Left cardiac atrium (tissue), 4 donors: ENCODE results near the gene KCNA10. TPM values are rescaled to one million over a fixed set of nuclear protein-coding genes. Genes with fewer than 3 reads are reported as not detected.

Source experiments
- ATAC-seq, 2 donors: fragments of 200-7000 bp; cut with Tn5 transposase; one replicate each; pipeline ENCODE4 v1.9.1; 2020; ENCODE audit warnings: mild to moderate bottlenecking in 2 of 2, moderate library complexity in 2 of 2
- DNase-seq: peaks from one replicate; pipeline ENCODE4 v3.0.0-alpha.2; 2020
- intact Hi-C, 2 donors: fragments of 100-400 bp; cut with DNase I; formaldehyde crosslinking; loops; one replicate each; pipeline versions ENCODE4 v1.14.1 to v1.15.1; 2022 to 2023
- total RNA-seq, 2 donors: library from RNA; stranded (reverse); fragmentation: NEBNext Ultra II Directional; extraction: Animal tissue kit (Norgen Biotek cat#: 25700); gene quantifications; one replicate each; pipeline ENCODE4 v1.2.1, GENCODE V29; 2021
- donor health status: DM: no; HTN: yes; CAD: no.
- donor health status: DM: no; HTN: yes; CAD: no; lungs with severe emphysema.
- donor health status: DM: yes; HTN: yes; CAD: no.
- donor health status: Dilated cardiomyopathy.

Gene KCNA10
- total RNA-seq, 2 donors from 2014 or later: not detected

GRCh38 chr1:110488867-110489266 is 30.1 kb downstream of the KCNA10 start:
- intact Hi-C loops: no loop called here
- DNase-seq: no peak

DNA sequence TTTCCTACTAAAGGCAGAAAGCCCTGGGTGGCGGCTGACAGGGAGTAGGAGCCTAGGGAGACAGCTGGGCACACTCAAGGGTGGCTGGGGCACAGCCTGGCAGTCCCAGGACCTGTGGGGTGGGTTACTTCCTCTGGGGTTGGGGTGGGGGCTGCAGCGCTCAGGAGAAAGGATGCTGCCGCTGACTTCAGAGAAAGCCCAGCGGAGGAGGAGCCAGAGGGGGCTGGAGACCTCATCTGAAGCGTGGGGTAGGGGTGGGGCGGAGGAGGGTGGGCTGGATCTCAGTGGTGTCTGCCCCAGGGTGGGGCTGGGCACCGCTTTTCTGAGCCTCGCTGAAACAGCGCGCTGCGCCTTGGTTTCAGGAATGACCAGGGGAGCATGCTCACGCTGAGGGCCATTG is 30.8 kb downstream of the KCNA10 start:
- intact Hi-C loops: no loop called here
- no peak for ATAC-seq
- DNase-seq: no peak

More at GRCh38 chr1:110488867-110489266, 30.1 kb downstream of the KCNA10 start:
- ATAC-seq: no peak

DNA sequence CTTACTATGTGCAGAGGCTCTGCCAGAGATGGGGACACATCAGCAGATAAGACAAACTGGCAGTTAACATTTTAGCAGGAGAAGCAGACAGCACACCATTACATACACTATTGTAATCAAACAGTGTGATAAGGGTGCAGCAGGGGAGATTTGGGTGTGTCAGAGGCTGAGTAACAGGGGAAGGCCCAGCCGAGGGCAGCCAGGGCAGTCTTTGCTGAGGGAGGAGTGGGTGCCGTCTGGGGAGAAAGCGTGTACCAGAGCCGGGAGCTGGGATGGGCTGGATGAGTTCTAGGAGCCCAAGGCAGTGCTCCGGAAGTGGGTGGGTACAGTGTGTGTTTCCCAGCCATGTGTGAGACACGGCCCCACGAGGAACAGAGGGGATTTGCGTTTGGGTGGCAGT is 31.2 kb downstream of the KCNA10 start:
- DNase-seq (no peak), ATAC-seq (peak in 1 of 2 donors; percentile 81)
- intact Hi-C loops: no loop called here

GRCh38 chr1:110485725-110486124 is 33.2 kb downstream of the KCNA10 start:
- peak; percentile 50 to 70 for ATAC-seq
- intact Hi-C loops: no loop called here

DNA sequence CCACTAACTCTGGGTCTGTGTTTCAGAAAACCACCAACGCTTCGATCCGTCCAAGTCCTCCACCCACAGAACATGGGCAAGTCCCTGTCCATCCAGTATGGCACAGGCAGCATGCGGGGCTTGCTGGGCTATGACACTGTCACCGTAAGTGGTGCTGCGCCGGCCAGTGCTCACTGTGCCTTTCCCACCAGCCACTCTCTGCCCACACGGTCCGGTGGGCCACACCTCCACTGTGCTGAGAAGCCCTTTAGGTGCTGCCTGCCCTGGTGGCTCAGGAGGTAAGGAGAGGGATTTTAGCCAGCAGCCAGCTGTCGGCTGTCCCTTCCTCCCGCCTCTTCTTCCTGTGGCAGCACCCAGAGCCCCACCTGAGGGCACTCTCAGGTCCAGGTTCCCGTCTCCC is 34.2 kb downstream of the KCNA10 start:
- intact Hi-C loops: no loop called here
- ATAC-seq: no peak
- no peak for DNase-seq

More at GRCh38 chr1:110485725-110486124, 33.2 kb downstream of the KCNA10 start:
- DNase-seq: no peak

- ATAC-seq (no peak), DNase-seq (no peak)
- intact Hi-C loops: no loop called here
These were observed 35.7 kb downstream of the KCNA10 start for GRCh38 chr1:110483308-110483685.

DNA sequence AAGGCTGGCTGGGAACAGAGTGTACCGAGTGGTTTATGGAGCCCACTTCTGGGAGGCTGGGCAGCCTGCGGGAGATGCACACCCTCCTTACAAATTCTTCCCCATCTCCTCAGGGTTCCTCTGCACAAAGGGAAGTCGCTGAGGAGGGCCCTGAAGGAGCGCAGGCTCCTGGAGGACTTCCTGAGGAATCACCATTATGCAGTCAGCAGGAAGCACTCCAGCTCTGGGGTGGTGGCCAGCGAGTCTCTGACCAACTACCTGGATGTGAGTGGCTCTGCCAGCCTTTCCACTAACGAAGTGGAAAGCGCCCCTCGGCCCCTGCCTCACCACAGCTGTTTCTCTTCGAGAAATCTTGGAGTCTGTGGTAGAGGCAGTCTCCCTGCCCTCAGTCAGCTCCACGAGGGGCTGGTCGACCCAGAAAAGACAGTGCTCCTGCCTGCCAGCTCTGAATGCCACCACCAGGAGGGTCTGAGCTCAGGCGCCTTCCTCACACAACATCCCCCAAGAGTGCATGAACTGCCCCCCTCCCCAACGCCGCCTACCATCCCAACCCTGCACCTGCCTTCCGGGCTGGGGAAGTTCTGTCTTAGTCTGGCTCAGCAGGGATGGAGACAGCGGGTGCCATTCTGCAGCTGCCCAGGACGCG is 36.2 kb downstream of the KCNA10 start:
- ATAC-seq (no peak), DNase-seq (no peak)
- intact Hi-C loops: no loop called here

GRCh38 chr1:110481968-110482623 is 36.9 kb downstream of the KCNA10 start:
- intact Hi-C loops: no loop called here
- no peak for DNase-seq
- ATAC-seq: no peak

- ATAC-seq (peak in 1 of 2 donors; percentile 31), DNase-seq (no peak)
- intact Hi-C loops: no loop called here
These were observed 38.4 kb downstream of the KCNA10 start for GRCh38 chr1:110480356-110481096.

DNA sequence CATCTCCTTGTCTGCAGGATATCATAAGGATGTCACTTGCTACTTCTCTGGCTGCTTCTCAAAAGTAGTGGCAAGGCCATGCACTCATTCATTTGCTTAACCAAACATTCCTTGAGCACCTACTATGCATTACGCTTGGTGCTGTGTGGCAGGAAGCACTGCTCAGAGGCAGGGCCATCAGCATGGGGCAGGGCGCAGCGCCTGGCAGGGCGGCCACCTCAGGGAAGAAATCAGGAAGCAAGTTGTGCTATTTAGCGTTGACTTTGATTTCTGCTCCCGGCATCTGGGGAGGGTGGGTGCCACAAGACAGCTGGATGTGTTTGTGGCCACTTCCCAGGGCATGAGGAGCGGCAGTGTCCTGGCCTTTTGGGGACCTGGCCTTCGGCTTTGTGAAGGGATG is 40.1 kb downstream of the KCNA10 start:
- intact Hi-C loops: no loop called here
- no peak for ATAC-seq
- DNase-seq: no peak

DNA sequence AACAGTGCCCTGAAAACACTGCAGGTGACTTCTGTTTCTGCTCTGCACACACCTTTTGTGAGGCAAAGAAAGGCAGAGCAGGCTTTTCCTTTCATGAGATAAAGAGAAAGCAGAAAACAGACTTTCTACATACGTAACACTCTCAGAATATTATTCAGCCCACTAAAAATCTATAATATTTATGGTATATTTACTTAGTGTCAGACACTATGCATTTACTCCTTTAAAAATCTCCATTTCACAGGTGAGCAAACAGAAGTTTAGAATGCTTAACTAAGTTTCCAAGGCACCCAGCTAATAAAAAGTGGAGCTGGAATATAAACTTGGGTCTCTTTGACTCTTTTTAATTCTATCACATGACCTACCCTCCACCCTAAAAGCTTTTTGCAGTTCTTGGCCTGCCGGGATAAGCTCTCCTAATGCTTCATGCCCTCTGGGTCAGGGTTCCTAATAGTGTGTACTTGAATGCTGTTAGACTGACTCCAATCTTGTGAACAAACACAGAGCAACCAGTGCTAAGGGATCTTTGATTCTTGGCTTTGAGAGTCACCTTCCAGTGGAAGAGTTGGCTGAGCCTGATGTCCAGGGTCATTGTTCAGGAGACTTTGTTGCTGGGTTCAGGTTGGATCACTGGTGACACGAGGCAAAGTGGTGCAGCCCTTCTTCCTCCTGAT is 40.9 kb downstream of the KCNA10 start:
- intact Hi-C loops: no loop called here
- ATAC-seq (no peak), DNase-seq (no peak)

- ATAC-seq (peak in 1 of 2 donors; percentile 64), DNase-seq (no peak)
These were observed 41.5 kb downstream of the KCNA10 start for GRCh38 chr1:110477445-110477957.

DNA sequence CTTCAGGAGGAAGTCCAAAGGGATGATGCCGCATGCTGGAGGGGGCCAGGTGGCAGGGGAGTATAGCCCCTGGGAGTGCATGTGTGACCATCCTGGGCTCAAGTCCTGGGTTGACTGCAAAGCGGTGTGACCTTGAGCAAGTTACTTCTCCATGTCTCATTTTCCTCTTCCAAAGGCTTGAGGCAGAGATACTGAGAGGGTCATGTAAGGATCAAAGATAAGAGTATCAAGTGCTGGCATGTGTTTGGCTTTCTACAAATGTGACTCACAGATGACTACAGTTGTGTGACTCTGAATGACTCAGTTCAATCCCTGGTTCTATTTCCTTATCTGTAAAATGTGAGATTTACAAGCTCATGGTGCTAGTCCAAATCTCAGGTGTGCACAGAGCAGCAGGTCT is 41.9 kb downstream of the KCNA10 start:
- ATAC-seq (peak; percentile 46 to 91), DNase-seq (no peak)
- intact Hi-C loops: no loop called here

More at GRCh38 chr1:110477445-110477957, 41.5 kb downstream of the KCNA10 start:
- intact Hi-C loops: no loop called here

- intact Hi-C loops: no loop called here
- DNase-seq: no peak
- ATAC-seq: no peak
These were observed 42.8 kb downstream of the KCNA10 start for GRCh38 chr1:110476028-110476765.

DNA sequence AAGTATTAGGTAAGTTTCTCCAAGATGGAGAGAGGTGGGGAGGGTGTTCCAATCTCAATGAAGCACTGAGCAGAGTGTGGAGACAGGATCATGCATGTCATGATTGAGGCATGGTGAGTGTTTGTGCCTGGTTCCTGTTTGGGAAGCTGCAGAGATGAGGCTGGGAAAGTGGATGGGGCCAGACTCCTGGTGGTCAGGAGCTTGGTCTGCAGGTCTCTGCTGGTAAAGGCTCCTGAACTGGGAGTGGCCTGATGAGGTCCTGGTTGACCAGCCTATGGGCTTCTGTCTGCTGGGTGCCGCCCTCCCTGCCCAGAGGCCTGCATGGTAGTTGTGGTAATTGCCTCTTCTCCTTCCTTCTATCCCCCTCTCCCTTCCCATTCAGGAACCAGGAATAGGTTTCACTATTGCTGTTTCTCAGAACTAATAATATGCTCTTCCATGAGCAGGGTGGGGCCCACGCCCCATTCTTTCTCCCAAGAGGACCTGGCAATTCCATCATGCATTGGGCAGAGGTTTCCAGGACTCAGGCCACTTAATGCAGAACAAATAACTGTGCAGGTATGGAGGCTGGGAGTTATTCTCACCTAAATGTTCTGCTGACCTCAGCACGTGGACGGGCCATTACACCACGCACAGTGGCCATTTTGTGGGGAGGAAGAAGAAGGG is 43.5 kb downstream of the KCNA10 start:
- DNase-seq (no peak), ATAC-seq (no peak)
- intact Hi-C loops: no loop called here

DNA sequence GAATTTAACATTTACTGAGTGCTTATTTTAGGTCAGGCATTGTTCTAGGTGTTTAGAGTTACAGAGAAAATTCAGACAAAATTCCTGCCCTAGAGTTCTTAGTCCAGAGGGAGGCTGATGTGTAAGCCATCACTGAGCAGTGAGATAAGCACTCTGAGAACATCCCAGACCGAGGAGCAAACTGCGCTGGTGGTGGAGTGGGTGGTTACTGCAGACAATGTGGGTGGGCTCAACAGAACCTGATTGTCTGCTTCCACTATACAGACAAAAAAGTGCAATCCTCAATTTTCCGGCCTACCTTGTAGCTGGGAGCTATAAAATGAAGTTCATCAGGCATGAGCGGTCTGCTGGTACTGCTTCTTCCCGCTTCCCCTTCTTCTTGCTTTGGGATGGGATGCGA is 44.5 kb downstream of the KCNA10 start:
- intact Hi-C loops: no loop called here
- ATAC-seq: no peak
- DNase-seq: no peak

GRCh38 chr1:110472546-110472945 is 46.4 kb downstream of the KCNA10 start:
- intact Hi-C loops: no loop called here

DNA sequence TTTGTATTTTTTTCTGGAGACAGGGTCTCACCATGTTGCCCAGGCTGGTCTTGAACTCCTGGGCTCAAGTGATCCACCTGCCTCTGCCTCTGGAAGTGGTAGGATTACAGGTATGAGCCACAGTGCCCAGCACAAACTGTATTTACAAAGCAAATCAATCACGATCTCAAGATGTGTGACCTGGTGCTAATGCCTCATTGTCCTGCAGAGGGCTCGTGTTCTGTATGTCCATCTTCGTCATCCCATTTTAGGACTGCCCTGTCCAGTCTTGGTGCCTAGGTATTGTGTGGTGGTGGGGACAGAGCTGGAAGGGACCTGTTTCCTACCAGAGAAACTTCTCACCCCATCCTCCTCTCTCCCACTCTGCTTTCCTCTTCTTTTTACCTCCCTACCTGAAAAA is 47.8 kb downstream of the KCNA10 start:
- intact Hi-C loops: no loop called here
- ATAC-seq: no peak
- DNase-seq: no peak

More at GRCh38 chr1:110472546-110472945, 46.4 kb downstream of the KCNA10 start:
- ATAC-seq (no peak), DNase-seq (no peak)
